Fibroblast of mammary gland (primary cell): Measurements from ENCODE around the gene HEATR5B.

Experiments
- DNase-seq: peaks from one replicate; pipeline ENCODE4 v3.0.0-alpha.2; 2010; ENCODE audit warnings: low read depth
- H3K4me3 ChIP-seq: 2 replicates; pipeline ENCODE4 v1.5.1; 2011; ENCODE audit warnings: low read depth, mild to moderate bottlenecking, low read length, moderate library complexity; ENCODE audit not compliant: control insufficient read depth
- TF ChIP-seq, protein P1 (sequence below): conservative IDR thresholded peaks from 2 replicates; pipeline ENCODE4 v1.5.1; 2011; ENCODE audit warnings: low read depth, low read length, inconsistent platforms; ENCODE audit not compliant: control insufficient read depth, insufficient read depth

Gene HEATR5B

DNA sequence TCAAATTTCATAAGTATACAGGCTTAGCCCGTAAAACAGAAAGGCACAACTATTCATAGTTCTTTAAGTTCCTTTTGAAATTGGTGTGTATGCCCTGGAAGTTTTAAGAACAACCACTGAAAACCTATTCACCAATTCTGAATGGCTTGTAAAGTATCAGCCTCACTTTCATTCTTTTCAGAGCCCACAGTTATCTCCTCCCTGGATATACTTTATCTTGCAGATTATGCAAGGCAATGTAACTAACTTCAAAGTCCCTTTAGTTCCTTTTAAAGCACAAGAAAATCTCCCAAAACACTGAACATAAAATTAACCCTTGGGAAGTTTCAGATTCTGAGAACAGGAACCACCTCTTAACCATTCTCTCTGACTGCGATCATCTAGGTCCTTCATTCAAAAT is 119.0 kb downstream of the HEATR5B start:
- TF ChIP-seq, protein P1, sequence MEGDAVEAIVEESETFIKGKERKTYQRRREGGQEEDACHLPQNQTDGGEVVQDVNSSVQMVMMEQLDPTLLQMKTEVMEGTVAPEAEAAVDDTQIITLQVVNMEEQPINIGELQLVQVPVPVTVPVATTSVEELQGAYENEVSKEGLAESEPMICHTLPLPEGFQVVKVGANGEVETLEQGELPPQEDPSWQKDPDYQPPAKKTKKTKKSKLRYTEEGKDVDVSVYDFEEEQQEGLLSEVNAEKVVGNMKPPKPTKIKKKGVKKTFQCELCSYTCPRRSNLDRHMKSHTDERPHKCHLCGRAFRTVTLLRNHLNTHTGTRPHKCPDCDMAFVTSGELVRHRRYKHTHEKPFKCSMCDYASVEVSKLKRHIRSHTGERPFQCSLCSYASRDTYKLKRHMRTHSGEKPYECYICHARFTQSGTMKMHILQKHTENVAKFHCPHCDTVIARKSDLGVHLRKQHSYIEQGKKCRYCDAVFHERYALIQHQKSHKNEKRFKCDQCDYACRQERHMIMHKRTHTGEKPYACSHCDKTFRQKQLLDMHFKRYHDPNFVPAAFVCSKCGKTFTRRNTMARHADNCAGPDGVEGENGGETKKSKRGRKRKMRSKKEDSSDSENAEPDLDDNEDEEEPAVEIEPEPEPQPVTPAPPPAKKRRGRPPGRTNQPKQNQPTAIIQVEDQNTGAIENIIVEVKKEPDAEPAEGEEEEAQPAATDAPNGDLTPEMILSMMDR = no peak
- peak; percentile 1 for DNase-seq

DNA sequence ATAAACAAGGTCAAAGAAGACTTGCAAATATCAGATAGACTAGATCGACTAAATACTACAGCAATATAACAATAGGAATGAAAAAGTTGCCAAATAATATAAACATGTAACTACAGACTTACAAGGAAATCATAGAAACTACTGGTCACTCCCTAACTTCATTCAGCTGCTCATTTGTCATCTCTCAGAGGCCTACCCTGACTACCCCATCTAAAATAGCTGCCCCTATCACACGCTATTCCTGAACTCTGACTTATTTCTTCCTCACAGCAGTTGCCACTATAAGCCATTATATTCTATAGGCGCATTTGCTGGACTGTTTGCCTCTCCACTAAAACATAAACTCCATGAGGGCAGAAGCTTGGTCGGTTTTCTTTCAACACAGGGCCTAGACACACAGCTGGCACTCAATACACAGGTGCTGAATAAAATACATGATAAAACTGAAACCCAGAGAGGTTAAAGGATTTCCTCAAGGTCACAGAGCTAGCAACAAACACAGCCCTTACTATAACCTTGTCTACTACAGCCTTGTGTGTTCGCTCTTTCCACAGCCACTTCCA is 119.6 kb downstream of the HEATR5B start:
- peak; percentile 2 for DNase-seq
- peak overlapping the region; percentile 91 for H3K4me3 ChIP-seq
- TF ChIP-seq, protein P1 = no peak

More for the DNA sequence above, 119.0 kb downstream of the HEATR5B start:
- H3K4me3 ChIP-seq = peak overlapping the region; percentile 91

DNA sequence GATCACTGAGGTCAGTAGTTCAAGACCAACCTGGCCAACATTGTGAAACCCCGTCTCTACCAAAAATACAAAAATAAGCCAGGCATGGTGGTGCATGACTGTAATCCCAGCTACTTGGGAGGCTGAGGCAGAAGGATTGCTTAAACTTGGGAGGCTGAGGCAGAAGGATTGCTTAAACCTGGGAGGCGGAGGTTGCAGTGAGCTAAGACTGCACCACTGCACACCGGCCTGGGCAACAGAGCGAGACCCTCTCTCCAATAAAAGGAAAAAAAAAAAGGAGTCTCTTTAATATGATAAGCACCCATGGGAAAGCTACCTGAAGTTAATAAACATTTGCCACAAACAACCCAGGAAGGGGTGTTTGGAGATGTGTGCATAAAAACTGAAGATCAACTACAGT is 120.4 kb downstream of the HEATR5B start:
- DNase-seq = no peak
- H3K4me3 ChIP-seq = no peak overlapping the region
- TF ChIP-seq, protein P1 = no peak

DNA sequence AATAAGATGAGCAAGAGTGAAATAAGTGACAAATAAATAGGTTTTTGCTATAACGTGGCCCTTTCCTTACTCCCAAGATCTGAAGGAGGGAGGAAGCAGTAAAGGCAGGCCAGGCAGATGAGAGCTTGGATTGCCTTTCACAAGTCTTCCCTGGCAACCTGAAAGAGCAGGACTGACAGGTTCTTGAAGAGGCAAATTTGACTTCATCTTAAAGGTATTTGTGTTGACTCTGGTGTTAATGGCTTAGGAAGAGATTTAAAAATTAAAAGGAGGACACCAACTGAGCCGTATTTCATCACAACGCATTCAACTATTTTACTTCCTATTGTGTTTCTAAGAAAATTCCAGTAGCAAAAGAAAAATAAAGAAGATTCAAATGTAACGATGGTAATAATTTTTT is 121.1 kb downstream of the HEATR5B start:
- no peak for DNase-seq
- H3K4me3 ChIP-seq = no peak overlapping the region
- TF ChIP-seq, protein P1 = no peak

DNA sequence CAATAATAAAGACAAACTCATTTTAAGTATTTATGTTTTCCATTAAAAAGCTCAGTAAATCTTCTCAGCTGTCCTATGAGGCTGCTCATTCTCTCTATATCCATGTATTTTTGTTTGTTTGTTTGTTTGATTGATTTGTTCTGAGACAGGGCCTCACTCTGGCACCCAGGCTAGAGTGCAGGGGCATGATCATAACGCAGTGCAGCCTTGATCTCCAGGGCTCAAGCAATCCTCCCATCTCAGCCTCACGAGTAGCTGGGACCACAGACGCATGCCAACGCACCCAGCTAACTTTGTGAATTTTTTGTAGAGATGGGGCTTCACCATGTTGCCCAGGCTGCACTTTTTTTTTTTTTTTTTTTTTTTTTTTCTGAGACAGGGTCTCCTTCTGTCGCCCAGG is 123.4 kb downstream of the HEATR5B start:
- H3K4me3 ChIP-seq = no peak overlapping the region
- TF ChIP-seq, protein P1 = no peak
- no peak for DNase-seq

DNA sequence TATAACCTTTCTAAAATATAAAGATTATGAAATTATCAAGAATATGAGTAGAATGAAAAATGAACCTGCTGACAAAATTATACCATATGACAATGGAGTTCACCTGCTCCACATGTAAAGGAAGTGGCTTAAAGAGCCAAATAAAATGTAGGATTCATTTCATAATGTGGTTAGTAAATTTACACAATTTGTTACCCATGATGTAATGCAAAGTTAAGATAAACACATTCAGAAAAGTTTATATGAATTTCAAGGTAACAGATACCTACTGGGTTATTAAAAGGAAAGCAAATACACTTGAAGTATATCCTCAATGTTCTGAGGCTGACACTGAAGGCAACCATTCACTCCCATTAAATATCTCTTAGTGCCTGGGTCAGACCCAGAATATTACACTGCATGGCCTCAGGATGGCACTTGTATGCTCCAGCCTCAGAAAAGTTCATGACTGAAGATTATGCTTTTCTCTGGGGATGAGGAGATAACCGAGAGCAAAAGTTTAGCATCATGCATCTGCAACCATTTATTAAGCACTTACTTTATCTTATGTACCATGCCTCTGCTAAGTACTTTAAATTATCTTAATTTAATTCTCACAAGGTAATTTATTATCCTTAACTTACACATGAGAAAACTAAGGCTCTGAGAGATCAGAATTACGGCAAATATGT is 124.0 kb downstream of the HEATR5B start:
- DNase-seq = no peak
- no peak overlapping the region for H3K4me3 ChIP-seq
- TF ChIP-seq, protein P1 = no peak

DNA sequence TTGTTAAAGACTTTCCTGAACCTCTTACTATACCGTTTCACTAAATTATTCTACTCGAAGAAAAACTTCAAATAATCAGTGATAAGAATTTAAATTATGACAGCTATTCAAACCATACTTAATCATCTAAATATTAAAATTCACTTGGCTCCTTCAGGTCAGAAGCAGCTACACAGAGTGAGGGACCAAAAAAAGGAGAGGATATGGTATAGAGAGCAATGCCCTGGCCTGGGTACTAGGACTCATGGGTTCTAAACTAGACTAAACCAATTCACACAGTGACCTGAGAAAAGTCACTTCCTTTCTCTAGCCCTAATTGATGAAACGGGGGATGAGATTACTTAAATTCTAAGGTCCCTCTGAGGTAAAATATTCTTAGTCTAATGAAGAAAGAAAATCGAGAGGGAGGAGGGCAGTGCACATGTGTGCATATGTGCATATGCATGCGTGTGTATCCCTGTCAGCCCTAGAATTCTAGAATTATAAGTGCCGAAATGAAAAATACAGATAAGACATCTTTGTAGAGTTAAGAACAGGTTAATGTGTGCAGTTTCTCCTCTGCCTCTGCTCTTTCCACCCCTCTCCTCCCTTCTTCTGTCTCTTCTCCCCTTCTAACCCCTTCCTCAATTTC is 129.1 kb downstream of the HEATR5B start:
- TF ChIP-seq, protein P1 = no peak
- H3K4me3 ChIP-seq = no peak overlapping the region
- DNase-seq = no peak
